ENCODE measurements around the gene IL21R. TPM values are rescaled to one million over a fixed set of nuclear protein-coding genes. Genes with fewer than 3 reads are reported as not detected.

The IL21R gene
- total and polyA plus RNA-seq, 9 of the 15 experiments (the other 6 are each of a cell fraction or from before 2014, with no cell fraction given) = 0.04 to 0.34 (median 0.18) TPM; not detected in 1

GRCh38 chr16:27426423-27427408, 24.7 kb downstream of the IL21R start (continued):
- TF ChIP-seq RBM17 (IDR thresholded peaks at IDR 0.05; ENCODE audit: borderline replicate concordance, low read depth, low read length) (no peak), BCL6 (CRISPR knock-in tag; IDR thresholded peaks at IDR 0.05) (no peak), FOSL1 (tag; conservative IDR thresholded peaks at IDR 0.05) (peak; percentile 57), ZFX (CRISPR knock-in tag; IDR thresholded peaks at IDR 0.05) (no peak), CEBPG (CRISPR knock-in tag; IDR thresholded peaks at IDR 0.05) (peak; percentile 63), CEBPG (tag; conservative IDR thresholded peaks at IDR 0.05 in 1 of 2, IDR thresholded peaks at IDR 0.05 in 1 of 2) (peak; percentile 79 to 81), ZBTB26 (CRISPR knock-in tag; IDR thresholded peaks at IDR 0.05) (no peak), ZNF507 (tag; conservative IDR thresholded peaks at IDR 0.05) (no peak), RBM15 (IDR thresholded peaks at IDR 0.05; ENCODE audit: insufficient read depth, low read length) (no peak), HDAC8 (tag; IDR thresholded peaks at IDR 0.05) (no peak), ZBTB17 (CRISPR knock-in tag; IDR thresholded peaks at IDR 0.05) (no peak), ZNF124 (CRISPR knock-in tag; IDR thresholded peaks at IDR 0.05) (no peak), HMGXB4 (CRISPR knock-in tag; IDR thresholded peaks at IDR 0.05) (no peak), MYBL2 (IDR thresholded peaks at IDR 0.05; ENCODE audit: low read depth) (no peak), MYBL2 (CRISPR knock-in tag; IDR thresholded peaks at IDR 0.05; ENCODE audit: borderline replicate concordance) (no peak), FOXJ3 (CRISPR knock-in tag; IDR thresholded peaks at IDR 0.05) (no peak), ZNF589 (CRISPR knock-in tag; IDR thresholded peaks at IDR 0.05; ENCODE audit: low read depth) (no peak), TGIF2 (CRISPR knock-in tag; IDR thresholded peaks at IDR 0.05) (no peak), JUND (IDR thresholded peaks at IDR 0.05; ENCODE audit: borderline replicate concordance, low read depth, low read length) (peak; percentile 53; the same call in 1 of the 2 replicates), JUND (tag; IDR thresholded peaks at IDR 0.05; ENCODE audit: borderline replicate concordance, low read depth, low read length) (no peak), ZNF274 (IDR thresholded peaks at IDR 0.05; ENCODE audit: borderline replicate concordance, low read depth, low read length) (no peak), ZNF217 (CRISPR knock-in tag; IDR thresholded peaks at IDR 0.05) (no peak), HDAC3 (IDR thresholded peaks at IDR 0.05; ENCODE audit: borderline replicate concordance, partially characterized antibody) (peak; percentile 21), SMAD2 (IDR thresholded peaks at IDR 0.05; ENCODE audit: low read depth, low read length) (no peak), RUNX1 (IDR thresholded peaks at IDR 0.05; ENCODE audit: low read depth) (no peak), CHD4 (IDR thresholded peaks at IDR 0.05; ENCODE audit: insufficient read depth, insufficient replicate concordance, low read depth, low read length, poor library complexity, severe bottlenecking) (no peak), THRAP3 (IDR thresholded peaks at IDR 0.05; ENCODE audit: borderline replicate concordance) (no peak)
